Measurements from ENCODE around the gene FOXD2.
A peak's percentile ranks its signal among the peaks of the same experiment; 100 is the strongest.

FOXD2 gene

GRCh38 chr1:47442202-47442601, 4.4 kb downstream of the FOXD2 start:
- H3K27ac ChIP-seq (ENCODE audit: low read depth, low read length, severe bottlenecking) = no peak overlapping the region
- no peaks in the 10 kb centered on the region for H3K9me3 ChIP-seq (ENCODE audit: control insufficient read depth, low read length)
- no peaks in the 10 kb centered on the region for H3K36me3 ChIP-seq (ENCODE audit: control insufficient read depth, insufficient read depth, low read length)
- H3K4me3 ChIP-seq (ENCODE audit: extremely low read depth, insufficient read depth, low read length, poor library complexity, severe bottlenecking) = no peak overlapping the region
- H3K4me1 ChIP-seq (ENCODE audit: control insufficient read depth, insufficient read depth, low read length, poor library complexity, severe bottlenecking) = peaks cover 10% of the 10 kb centered on the region
- 33% methylated on average over 1 of the region's 4 CpGs; no CpG with 5 or more reads in 1 of the 2 experiments for WGBS, 2 experiments (ENCODE audit: insufficient coverage in 2 of 2)

GRCh38 chr1:47442842-47443529, 5.1 kb downstream of the FOXD2 start:
- no peaks in the 10 kb centered on the region for H3K36me3 ChIP-seq (ENCODE audit: control insufficient read depth, insufficient read depth, low read length)
- no peak overlapping the region for H3K4me3 ChIP-seq (ENCODE audit: extremely low read depth, insufficient read depth, low read length, poor library complexity, severe bottlenecking)
- no peaks in the 10 kb centered on the region for H3K9me3 ChIP-seq (ENCODE audit: control insufficient read depth, low read length)
- no peak overlapping the region for H3K27ac ChIP-seq (ENCODE audit: low read depth, low read length, severe bottlenecking)
- H3K4me1 ChIP-seq (ENCODE audit: control insufficient read depth, insufficient read depth, low read length, poor library complexity, severe bottlenecking) = peaks cover 10% of the 10 kb centered on the region
- 33 to 37% methylated on average over 3 of the region's 9 CpGs for WGBS, 2 experiments (ENCODE audit: insufficient coverage in 2 of 2)

- H3K4me1 ChIP-seq (ENCODE audit: control insufficient read depth, insufficient read depth, low read length, poor library complexity, severe bottlenecking) = peaks cover 10% of the 10 kb centered on the region
- 0% methylated on average over 23 to 35 of the region's 45 CpGs for WGBS, 2 experiments (ENCODE audit: insufficient coverage in 2 of 2)
- H3K36me3 ChIP-seq (ENCODE audit: control insufficient read depth, insufficient read depth, low read length) = no peaks in the 10 kb centered on the region
Observed at GRCh38 chr1:47443530-47444296, 5.9 kb downstream of the FOXD2 start.

GRCh38 chr1:47444297-47444561, 6.4 kb downstream of the FOXD2 start:
- Histone ChIP-seq H3K4me1 (ENCODE audit: control insufficient read depth, insufficient read depth, low read length, poor library complexity, severe bottlenecking) (peaks cover 10% of the 10 kb centered on the region), H3K9me3 (ENCODE audit: control insufficient read depth, low read length) (no peaks in the 10 kb centered on the region), H3K36me3 (ENCODE audit: control insufficient read depth, insufficient read depth, low read length) (no peaks in the 10 kb centered on the region), H3K27ac (ENCODE audit: low read depth, low read length, severe bottlenecking) (no peak overlapping the region), H3K4me3 (ENCODE audit: extremely low read depth, insufficient read depth, low read length, poor library complexity, severe bottlenecking) (no peak overlapping the region)
- 1% methylated on average over 14 to 15 of the region's 15 CpGs for WGBS, 2 experiments (ENCODE audit: insufficient coverage in 2 of 2)

More at GRCh38 chr1:47443530-47444296, 5.9 kb downstream of the FOXD2 start:
- Histone ChIP-seq H3K4me3 (ENCODE audit: extremely low read depth, insufficient read depth, low read length, poor library complexity, severe bottlenecking) (no peak overlapping the region), H3K9me3 (ENCODE audit: control insufficient read depth, low read length) (no peaks in the 10 kb centered on the region), H3K27ac (ENCODE audit: low read depth, low read length, severe bottlenecking) (no peak overlapping the region)

- WGBS, 2 experiments (ENCODE audit: insufficient coverage in 2 of 2) = 0 to 1% methylated on average over 65 to 67 of the region's 73 CpGs
- Histone ChIP-seq H3K27ac (ENCODE audit: low read depth, low read length, severe bottlenecking) (no peak overlapping the region), H3K36me3 (ENCODE audit: control insufficient read depth, insufficient read depth, low read length) (no peaks in the 10 kb centered on the region), H3K4me3 (ENCODE audit: extremely low read depth, insufficient read depth, low read length, poor library complexity, severe bottlenecking) (peak overlapping the region; percentile 6), H3K9me3 (ENCODE audit: control insufficient read depth, low read length) (no peaks in the 10 kb centered on the region), H3K4me1 (ENCODE audit: control insufficient read depth, insufficient read depth, low read length, poor library complexity, severe bottlenecking) (peaks cover 10% of the 10 kb centered on the region)
Observed at GRCh38 chr1:47444562-47445465, 7.0 kb downstream of the FOXD2 start.

- Histone ChIP-seq H3K36me3 (ENCODE audit: control insufficient read depth, insufficient read depth, low read length) (no peaks in the 10 kb centered on the region), H3K27ac (ENCODE audit: low read depth, low read length, severe bottlenecking) (no peak overlapping the region), H3K4me3 (ENCODE audit: extremely low read depth, insufficient read depth, low read length, poor library complexity, severe bottlenecking) (no peak overlapping the region), H3K4me1 (ENCODE audit: control insufficient read depth, insufficient read depth, low read length, poor library complexity, severe bottlenecking) (peaks cover 10% of the 10 kb centered on the region), H3K9me3 (ENCODE audit: control insufficient read depth, low read length) (no peaks in the 10 kb centered on the region)
- WGBS, 2 experiments (ENCODE audit: insufficient coverage in 2 of 2) = 6% methylated on average over 18 to 22 of the region's 25 CpGs
Observed at GRCh38 chr1:47445823-47446550, 8.1 kb downstream of the FOXD2 start.

- no peak overlapping the region for H3K27ac ChIP-seq (ENCODE audit: low read depth, low read length, severe bottlenecking)
- H3K4me1 ChIP-seq (ENCODE audit: control insufficient read depth, insufficient read depth, low read length, poor library complexity, severe bottlenecking) = peaks cover 10% of the 10 kb centered on the region
- H3K4me3 ChIP-seq (ENCODE audit: extremely low read depth, insufficient read depth, low read length, poor library complexity, severe bottlenecking) = no peak overlapping the region
- no peaks in the 10 kb centered on the region for H3K9me3 ChIP-seq (ENCODE audit: control insufficient read depth, low read length)
- H3K36me3 ChIP-seq (ENCODE audit: control insufficient read depth, insufficient read depth, low read length) = no peaks in the 10 kb centered on the region
- WGBS, 2 experiments (ENCODE audit: insufficient coverage in 2 of 2) = 61% methylated on average over 2 of the region's 4 CpGs; no CpG with 5 or more reads in 1 of the 2 experiments
Observed at GRCh38 chr1:47448462-47449222, 10.8 kb downstream of the FOXD2 start.

GRCh38 chr1:47449822-47450552, 12.1 kb downstream of the FOXD2 start:
- WGBS, 2 experiments (ENCODE audit: insufficient coverage in 2 of 2) = 18% methylated on average over 32 to 36 of the region's 36 CpGs
- H3K9me3 ChIP-seq (ENCODE audit: control insufficient read depth, low read length) = no peaks in the 10 kb centered on the region
- no peaks in the 10 kb centered on the region for H3K36me3 ChIP-seq (ENCODE audit: control insufficient read depth, insufficient read depth, low read length)
- no peak overlapping the region for H3K27ac ChIP-seq (ENCODE audit: low read depth, low read length, severe bottlenecking)
- no peak overlapping the region for H3K4me3 ChIP-seq (ENCODE audit: extremely low read depth, insufficient read depth, low read length, poor library complexity, severe bottlenecking)
- H3K4me1 ChIP-seq (ENCODE audit: control insufficient read depth, insufficient read depth, low read length, poor library complexity, severe bottlenecking) = no peaks in the 10 kb centered on the region

- Histone ChIP-seq H3K4me1 (ENCODE audit: control insufficient read depth, insufficient read depth, low read length, poor library complexity, severe bottlenecking) (no peaks in the 10 kb centered on the region), H3K36me3 (ENCODE audit: control insufficient read depth, insufficient read depth, low read length) (no peaks in the 10 kb centered on the region), H3K27ac (ENCODE audit: low read depth, low read length, severe bottlenecking) (no peak overlapping the region), H3K9me3 (ENCODE audit: control insufficient read depth, low read length) (no peaks in the 10 kb centered on the region), H3K4me3 (ENCODE audit: extremely low read depth, insufficient read depth, low read length, poor library complexity, severe bottlenecking) (no peak overlapping the region)
- WGBS, 2 experiments (ENCODE audit: insufficient coverage in 2 of 2) = 64 to 80% methylated on average over 3 of the region's 4 CpGs
Observed at GRCh38 chr1:47450606-47451005, 12.8 kb downstream of the FOXD2 start.

Data from mesodermal cell (in vitro differentiated cells).